ENCODE data around the gene KCND3.
A peak's percentile ranks its signal among the peaks of the same experiment; 100 is the strongest.

The KCND3 gene

GRCh38 chr1:112001436-112001835 is 12.0 kb upstream of the KCND3 start:
- Mint-ChIP-seq H3K27me3 (peaks cover 43% of the 10 kb centered on the region), H3K4me3 (no peak overlapping the region)
- DNase-seq, result no peak

DNA sequence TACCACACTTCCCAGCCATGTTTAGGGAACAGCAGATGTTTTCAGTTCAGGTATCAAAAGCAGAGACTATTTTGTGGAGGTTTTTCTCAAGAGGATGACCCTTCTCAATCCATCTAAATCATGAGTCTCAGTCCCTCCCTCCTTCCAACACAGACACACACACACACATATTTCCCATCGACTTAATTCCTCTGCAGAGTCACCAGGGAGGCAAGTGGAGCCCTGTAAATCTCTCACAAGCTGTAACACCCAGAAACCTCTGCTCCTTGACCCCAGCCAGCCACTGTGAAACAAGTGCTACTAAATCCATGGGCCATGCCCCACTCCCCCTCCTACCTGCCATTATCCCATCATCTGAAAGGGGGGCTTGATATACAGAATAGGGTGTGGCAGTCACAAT is 10.6 kb upstream of the KCND3 start:
- H3K9me3 Mint-ChIP-seq, result no peaks in the 10 kb centered on the region
- H3K27ac Mint-ChIP-seq, result no peak overlapping the region
- DNase-seq, result no peak
- no peaks in the 10 kb centered on the region for H3K36me3 Mint-ChIP-seq (ENCODE audit: low read depth)
- H3K27me3 Mint-ChIP-seq, result peaks cover 48% of the 10 kb centered on the region
- no peaks in the 10 kb centered on the region for H3K4me1 Mint-ChIP-seq (ENCODE audit: low read depth)
- H3K4me3 Mint-ChIP-seq, result no peak overlapping the region

More at GRCh38 chr1:112001436-112001835, 12.0 kb upstream of the KCND3 start:
- H3K36me3 Mint-ChIP-seq (ENCODE audit: low read depth), result no peaks in the 10 kb centered on the region
- H3K9me3 Mint-ChIP-seq, result no peaks in the 10 kb centered on the region
- H3K4me1 Mint-ChIP-seq (ENCODE audit: low read depth), result no peaks in the 10 kb centered on the region
- no peak overlapping the region for H3K27ac Mint-ChIP-seq

- Mint-ChIP-seq H3K27me3 (peaks cover 63% of the 10 kb centered on the region), H3K27ac (no peak overlapping the region), H3K36me3 (ENCODE audit: low read depth) (no peaks in the 10 kb centered on the region), H3K4me1 (ENCODE audit: low read depth) (no peaks in the 10 kb centered on the region), H3K9me3 (no peaks in the 10 kb centered on the region), H3K4me3 (no peak overlapping the region)
- DNase-seq, result no peak
These were observed 8.9 kb upstream of the KCND3 start for GRCh38 chr1:111998332-111998731.

DNA sequence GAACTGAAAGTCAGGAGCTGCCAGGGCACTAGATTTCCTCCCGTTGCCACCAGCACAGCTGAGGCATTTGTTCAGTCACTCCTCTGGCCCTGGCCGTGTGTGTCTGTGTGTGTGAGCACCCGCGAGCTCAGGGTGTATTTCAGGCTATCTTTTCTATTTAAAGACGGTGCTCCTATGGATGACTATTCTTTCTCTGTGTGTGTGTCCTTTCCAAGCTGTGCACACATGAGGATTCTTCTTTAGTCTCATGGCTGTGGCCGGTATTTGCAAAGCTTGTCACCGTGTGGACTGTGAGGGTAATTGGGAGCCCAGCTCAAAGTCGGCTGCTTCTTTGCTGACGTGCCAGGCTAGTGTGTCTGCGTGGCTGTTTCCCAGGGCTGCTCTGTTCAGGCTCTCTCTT is 3.0 kb upstream of the KCND3 start:
- H3K4me3 Mint-ChIP-seq, result no peak overlapping the region
- H3K27me3 Mint-ChIP-seq, result peaks cover 78% of the 10 kb centered on the region
- H3K27ac Mint-ChIP-seq, result no peak overlapping the region
- peaks cover 13% of the 10 kb centered on the region for H3K4me1 Mint-ChIP-seq (ENCODE audit: low read depth)
- no peaks in the 10 kb centered on the region for H3K36me3 Mint-ChIP-seq (ENCODE audit: low read depth)
- DNase-seq, result no peak
- no peaks in the 10 kb centered on the region for H3K9me3 Mint-ChIP-seq

DNA sequence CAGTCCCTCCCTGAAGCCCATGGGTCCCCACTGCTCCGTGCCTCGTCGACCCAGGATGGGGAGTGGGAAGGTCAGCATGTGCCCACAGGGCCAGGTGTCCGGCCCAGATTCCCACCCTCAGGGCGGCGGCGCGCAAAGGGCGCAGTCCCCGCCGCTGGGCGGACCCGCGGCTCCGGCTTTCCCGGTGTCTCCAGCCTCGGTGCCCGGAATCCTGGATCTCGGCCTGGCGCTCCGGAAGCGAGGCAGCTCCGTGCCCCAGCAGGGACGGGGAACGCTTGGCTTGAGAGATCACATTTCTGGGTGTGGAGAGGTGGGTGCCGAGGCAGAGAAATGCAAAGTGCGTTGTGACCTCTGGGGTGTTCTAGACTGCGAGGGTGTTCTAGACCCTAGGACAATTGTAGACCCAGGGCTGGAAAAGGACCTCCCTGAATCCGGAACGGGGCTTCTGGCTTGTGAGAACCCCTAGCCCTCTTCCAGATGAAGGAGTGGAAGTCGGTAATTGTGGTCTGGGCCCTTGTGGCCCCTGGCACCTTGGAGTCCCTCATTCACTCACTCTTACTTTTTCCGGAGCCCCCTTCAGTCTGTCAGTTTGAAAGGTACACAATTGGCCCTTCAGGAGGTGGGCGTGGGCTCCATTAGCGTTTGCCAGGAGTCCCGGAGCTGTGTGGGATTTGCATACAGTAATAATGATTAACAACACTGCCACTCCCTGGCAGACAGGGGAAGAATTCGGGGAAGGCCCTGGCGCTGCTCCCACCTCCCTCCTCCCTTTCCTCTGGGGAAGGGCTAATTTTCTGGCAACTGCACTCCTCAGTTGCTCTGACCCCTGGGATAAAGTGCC is 1.6 kb upstream of the KCND3 start:
- Mint-ChIP-seq H3K27ac (no peak overlapping the region), H3K9me3 (no peaks in the 10 kb centered on the region), H3K27me3 (peaks cover 85% of the 10 kb centered on the region), H3K4me1 (ENCODE audit: low read depth) (peaks cover 13% of the 10 kb centered on the region), H3K4me3 (peak overlapping the region; percentile 60), H3K36me3 (ENCODE audit: low read depth) (no peaks in the 10 kb centered on the region)
- no peak for DNase-seq

DNA sequence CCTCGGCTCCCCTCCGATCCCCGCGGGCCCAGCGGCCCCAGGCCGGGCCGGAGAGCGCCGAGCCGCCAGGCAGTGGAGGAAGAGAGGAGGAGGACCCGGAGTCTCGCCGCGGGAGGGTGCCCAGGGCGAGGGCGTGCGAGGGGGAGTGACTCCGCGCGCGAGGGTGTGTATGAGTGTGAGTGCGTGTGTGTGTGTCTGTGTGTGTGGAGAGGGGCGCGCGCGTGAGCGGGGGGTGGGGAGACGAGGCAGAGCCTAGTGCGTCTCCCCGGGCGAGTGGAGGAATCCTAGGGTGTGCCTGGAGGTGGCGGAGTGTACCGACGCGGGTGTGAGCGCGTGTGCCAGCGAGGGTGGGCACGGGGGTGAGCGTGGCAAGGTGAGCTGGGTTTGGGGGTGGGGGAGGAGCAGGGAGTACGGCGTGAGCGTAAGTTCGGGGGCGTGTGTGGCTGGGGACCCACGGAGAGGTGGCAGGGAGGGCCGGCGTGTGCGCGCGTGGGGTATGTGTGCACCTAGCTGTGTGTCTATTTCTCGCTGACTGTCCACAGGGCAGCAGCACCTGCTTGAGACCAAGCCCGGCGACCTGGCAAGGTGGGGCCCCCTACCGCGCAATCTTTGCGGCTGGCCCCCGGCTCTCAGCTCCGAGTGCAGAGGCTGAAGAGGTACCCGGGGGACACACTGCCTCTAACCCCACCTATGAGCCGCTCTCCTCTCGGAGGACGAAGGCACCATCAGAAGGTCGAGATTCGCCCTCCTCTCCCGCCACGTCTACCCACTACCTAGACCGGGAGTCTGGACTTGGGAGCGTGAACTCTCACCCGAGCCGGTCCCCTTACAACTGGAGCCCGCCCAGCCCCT is 784 bp upstream of the KCND3 start:
- Mint-ChIP-seq H3K36me3 (ENCODE audit: low read depth) (no peaks in the 10 kb centered on the region), H3K27ac (no peak overlapping the region), H3K9me3 (no peaks in the 10 kb centered on the region), H3K4me1 (ENCODE audit: low read depth) (peaks cover 13% of the 10 kb centered on the region), H3K27me3 (peaks cover 88% of the 10 kb centered on the region), H3K4me3 (peak overlapping the region; percentile 60)
- peak; percentile 31 for DNase-seq

DNA sequence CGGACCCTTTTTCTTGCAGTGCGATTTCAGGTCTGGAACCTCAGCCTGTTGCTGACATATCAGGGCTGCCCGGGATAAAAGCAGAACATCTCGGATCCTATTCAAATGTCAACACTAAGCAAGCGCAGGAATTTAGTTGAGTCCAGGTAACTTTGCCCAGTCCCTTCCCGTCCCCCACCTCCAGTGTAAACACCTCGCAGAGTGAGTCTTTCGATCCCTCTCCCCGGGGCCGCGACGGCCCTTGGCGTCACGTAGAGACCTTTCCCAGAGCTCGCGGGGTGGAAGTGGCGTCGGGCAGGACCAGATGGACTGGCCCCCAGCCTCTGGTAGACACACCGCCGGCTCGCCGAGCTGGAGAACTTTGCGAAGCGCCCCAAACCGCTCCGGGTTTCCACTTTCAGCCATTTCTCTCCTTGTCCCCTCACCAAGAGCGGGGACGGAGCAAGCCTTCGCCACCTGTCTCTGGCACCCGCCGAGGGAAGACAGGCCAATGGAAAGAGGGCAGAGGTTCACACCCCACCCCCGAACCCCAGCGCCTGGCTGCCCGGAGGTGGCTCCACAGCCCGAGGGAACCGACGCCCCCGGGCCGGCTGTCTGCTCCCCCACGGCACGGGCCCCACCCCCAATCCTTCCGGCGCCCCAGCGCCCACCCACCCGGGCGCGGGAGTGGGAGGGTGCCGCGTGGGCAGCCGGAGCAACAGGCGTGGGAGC is 570 bp downstream of the KCND3 start:
- peaks cover 85% of the 10 kb centered on the region for H3K27me3 Mint-ChIP-seq
- no peaks in the 10 kb centered on the region for H3K9me3 Mint-ChIP-seq

DNA sequence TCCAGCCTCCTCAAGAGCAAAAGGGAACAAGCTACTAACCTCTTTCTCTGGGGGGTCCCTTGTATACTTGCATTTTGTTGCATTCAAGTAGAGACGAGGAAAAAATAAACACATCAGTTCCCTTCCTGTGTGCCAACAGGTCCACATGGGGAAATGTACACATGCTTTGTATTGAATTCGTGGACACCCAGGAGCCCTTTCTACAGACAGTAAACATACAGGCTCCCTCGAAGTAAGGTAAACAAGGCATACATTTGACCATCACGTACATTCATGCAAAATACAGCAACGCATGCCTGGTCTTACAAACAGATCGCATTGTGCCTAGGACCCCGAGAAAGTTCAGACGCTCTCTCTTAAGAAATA is 1.1 kb downstream of the KCND3 start:
- DNase-seq, result no peak
- H3K27me3 Mint-ChIP-seq, result peaks cover 87% of the 10 kb centered on the region
- no peaks in the 10 kb centered on the region for H3K36me3 Mint-ChIP-seq (ENCODE audit: low read depth)
- peaks cover 13% of the 10 kb centered on the region for H3K4me1 Mint-ChIP-seq (ENCODE audit: low read depth)
- H3K27ac Mint-ChIP-seq, result no peak overlapping the region
- no peaks in the 10 kb centered on the region for H3K9me3 Mint-ChIP-seq
- peak overlapping the region; percentile 30 for H3K4me3 Mint-ChIP-seq

More for the DNA sequence above, 570 bp downstream of the KCND3 start:
- DNase-seq, result peak; percentile 32
- peak overlapping the region; percentile 30 for H3K4me3 Mint-ChIP-seq
- H3K4me1 Mint-ChIP-seq (ENCODE audit: low read depth), result peaks cover 13% of the 10 kb centered on the region
- H3K36me3 Mint-ChIP-seq (ENCODE audit: low read depth), result no peaks in the 10 kb centered on the region
- no peak overlapping the region for H3K27ac Mint-ChIP-seq

GRCh38 chr1:111987502-111987901 is 2.0 kb downstream of the KCND3 start:
- no peak overlapping the region for H3K4me3 Mint-ChIP-seq
- peaks cover 78% of the 10 kb centered on the region for H3K27me3 Mint-ChIP-seq
- no peaks in the 10 kb centered on the region for H3K9me3 Mint-ChIP-seq
- peaks cover 13% of the 10 kb centered on the region for H3K4me1 Mint-ChIP-seq (ENCODE audit: low read depth)
- DNase-seq, result no peak
- no peak overlapping the region for H3K27ac Mint-ChIP-seq
- no peaks in the 10 kb centered on the region for H3K36me3 Mint-ChIP-seq (ENCODE audit: low read depth)

- no peak overlapping the region for H3K27ac Mint-ChIP-seq
- no peaks in the 10 kb centered on the region for H3K4me1 Mint-ChIP-seq (ENCODE audit: low read depth)
- H3K27me3 Mint-ChIP-seq, result peaks cover 51% of the 10 kb centered on the region
- no peaks in the 10 kb centered on the region for H3K36me3 Mint-ChIP-seq (ENCODE audit: low read depth)
- DNase-seq, result no peak
- H3K4me3 Mint-ChIP-seq, result no peak overlapping the region
- H3K9me3 Mint-ChIP-seq, result no peaks in the 10 kb centered on the region
These were observed 6.0 kb downstream of the KCND3 start for GRCh38 chr1:111983500-111983899.

DNA sequence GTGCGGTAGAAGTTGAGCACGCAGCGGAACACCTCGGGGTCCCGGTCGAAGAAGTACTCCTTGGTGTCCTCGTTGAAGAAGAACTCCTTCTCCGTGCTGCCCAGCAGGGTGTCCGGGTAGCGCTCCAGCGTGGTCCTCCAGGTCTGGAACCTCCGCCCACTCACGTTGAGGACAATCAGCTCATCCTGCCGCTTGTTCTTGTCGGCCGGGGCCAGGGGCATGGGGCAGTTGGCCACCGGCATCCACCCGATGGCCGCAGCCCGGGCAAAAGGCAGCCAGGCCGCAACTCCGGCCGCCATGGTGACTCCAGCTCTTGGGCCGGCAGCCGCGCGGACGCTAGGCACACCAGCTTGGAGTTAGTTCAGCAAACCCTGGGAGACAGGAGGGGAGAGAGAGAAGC is 7.0 kb downstream of the KCND3 start:
- H3K27ac Mint-ChIP-seq, result no peak overlapping the region
- H3K4me3 Mint-ChIP-seq, result no peak overlapping the region
- DNase-seq, result no peak
- peaks cover 50% of the 10 kb centered on the region for H3K27me3 Mint-ChIP-seq
- H3K4me1 Mint-ChIP-seq (ENCODE audit: low read depth), result no peaks in the 10 kb centered on the region
- H3K36me3 Mint-ChIP-seq (ENCODE audit: low read depth), result no peaks in the 10 kb centered on the region
- no peaks in the 10 kb centered on the region for H3K9me3 Mint-ChIP-seq

GRCh38 chr1:111981871-111982270 is 7.6 kb downstream of the KCND3 start:
- H3K36me3 Mint-ChIP-seq (ENCODE audit: low read depth), result no peaks in the 10 kb centered on the region
- H3K9me3 Mint-ChIP-seq, result no peaks in the 10 kb centered on the region
- no peak overlapping the region for H3K4me3 Mint-ChIP-seq
- no peaks in the 10 kb centered on the region for H3K4me1 Mint-ChIP-seq (ENCODE audit: low read depth)
- no peak overlapping the region for H3K27ac Mint-ChIP-seq
- H3K27me3 Mint-ChIP-seq, result peaks cover 49% of the 10 kb centered on the region
- DNase-seq, result no peak

DNA sequence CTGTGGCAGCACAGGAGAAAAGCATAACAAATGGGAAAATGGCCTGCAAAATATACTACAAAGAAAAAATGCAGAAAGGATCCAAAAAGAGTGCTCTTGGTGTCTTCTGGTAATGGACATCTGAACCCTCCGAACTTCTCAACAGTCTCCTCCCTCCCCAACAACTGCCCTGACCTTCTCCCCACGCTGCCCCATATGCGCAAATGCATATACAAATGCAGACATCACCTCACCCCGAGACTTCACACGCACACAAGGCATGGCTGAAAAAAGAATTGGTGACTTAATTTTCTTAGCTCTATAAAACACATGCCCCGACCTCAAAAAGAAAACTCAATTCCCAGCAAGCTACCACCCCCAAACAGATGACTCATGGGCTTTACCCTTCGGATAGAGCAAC is 8.4 kb downstream of the KCND3 start:
- Mint-ChIP-seq H3K9me3 (no peaks in the 10 kb centered on the region), H3K36me3 (ENCODE audit: low read depth) (no peaks in the 10 kb centered on the region)

DNA sequence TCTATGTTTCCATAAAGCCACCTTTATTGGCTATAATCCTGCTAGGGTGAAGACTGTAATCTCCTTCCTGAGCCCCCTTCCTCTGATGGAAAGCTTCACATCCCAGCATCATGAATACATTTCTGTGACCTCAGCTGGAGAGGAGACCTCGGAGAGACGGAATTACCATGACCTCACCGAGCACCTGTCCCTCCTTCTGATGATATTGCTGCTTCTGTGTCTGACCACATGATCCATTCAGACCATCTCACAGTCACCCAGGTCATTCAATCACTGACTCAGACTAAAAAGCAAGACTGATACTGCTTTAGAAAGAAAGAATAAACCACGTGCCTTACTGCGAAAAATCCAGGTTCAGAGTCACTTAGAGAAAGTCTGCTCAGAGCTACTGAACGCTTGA is 8.8 kb downstream of the KCND3 start:
- H3K27ac Mint-ChIP-seq, result no peak overlapping the region
- H3K4me3 Mint-ChIP-seq, result no peak overlapping the region
- peaks cover 49% of the 10 kb centered on the region for H3K27me3 Mint-ChIP-seq
- no peaks in the 10 kb centered on the region for H3K4me1 Mint-ChIP-seq (ENCODE audit: low read depth)
- no peaks in the 10 kb centered on the region for H3K9me3 Mint-ChIP-seq
- no peaks in the 10 kb centered on the region for H3K36me3 Mint-ChIP-seq (ENCODE audit: low read depth)
- no peak for DNase-seq

More for the DNA sequence above, 8.4 kb downstream of the KCND3 start:
- H3K27ac Mint-ChIP-seq, result no peak overlapping the region
- peaks cover 50% of the 10 kb centered on the region for H3K27me3 Mint-ChIP-seq
- H3K4me3 Mint-ChIP-seq, result no peak overlapping the region
- no peaks in the 10 kb centered on the region for H3K4me1 Mint-ChIP-seq (ENCODE audit: low read depth)
- no peak for DNase-seq

Measured in activated T-cell treated with anti-CD3 and anti-CD28 coated beads, Interleukin-2, amount 50 U/mL, for 24 hours (primary cell).